HG03520 (cell line): Measurements from ENCODE around the gene YPEL3.
"Not testable (repeated sequence)": the region's sequence is repeated elsewhere in the genome, so short reads cannot be mapped to it uniquely, and the experiment has no call there.

Source experiments
- ATAC-seq: cut with Tn5 transposase; IDR thresholded peaks from one replicate; pipeline ENCODE4 v1.9.1; 2021; ENCODE audit warnings: mild to moderate bottlenecking, moderate library complexity; ENCODE audit not compliant: unreplicated experiment

YPEL3 gene, protein sequence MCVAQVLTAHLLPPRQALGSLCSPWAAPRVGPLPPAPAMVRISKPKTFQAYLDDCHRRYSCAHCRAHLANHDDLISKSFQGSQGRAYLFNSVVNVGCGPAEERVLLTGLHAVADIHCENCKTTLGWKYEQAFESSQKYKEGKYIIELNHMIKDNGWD

DNA sequence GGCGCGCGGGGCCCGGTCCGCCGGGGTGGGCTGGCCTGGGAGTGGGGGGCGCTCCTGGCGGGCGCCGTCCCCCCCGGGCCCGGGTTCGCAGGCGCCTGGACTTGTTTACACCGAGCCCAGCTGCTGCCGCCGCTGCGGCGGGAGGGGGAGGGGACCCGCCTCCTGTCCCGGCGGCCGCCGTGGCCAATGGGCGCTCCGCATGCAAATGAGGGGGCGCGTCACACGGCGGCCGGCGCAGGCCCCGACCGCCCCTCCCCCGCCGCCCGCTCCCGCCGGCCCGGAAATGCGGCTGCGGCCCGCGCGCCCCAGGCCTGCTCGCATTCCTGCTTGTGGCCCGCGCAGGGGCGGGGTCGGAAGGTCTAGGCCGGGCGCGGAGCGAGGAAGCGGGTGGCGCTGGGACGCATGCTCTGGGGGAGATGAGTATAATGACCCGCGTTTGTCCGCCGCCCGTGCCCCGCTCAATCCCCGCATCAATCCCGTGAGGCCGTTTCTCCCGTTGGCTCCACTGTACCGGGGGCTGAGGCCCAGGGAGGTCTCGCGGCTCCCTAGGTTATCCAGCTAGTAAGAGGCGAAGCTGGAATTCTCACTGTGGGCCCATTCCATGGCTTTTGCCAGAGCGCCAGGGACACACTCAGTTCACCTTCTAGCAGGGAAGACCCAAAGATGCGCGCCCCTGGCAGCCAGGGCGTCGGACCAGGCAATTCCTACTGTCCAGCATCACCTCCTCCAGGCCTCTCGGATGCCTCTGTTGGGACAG is at the start of gene YPEL3:
TSS of gene YPEL3 (minus strand) at position 109 of the 757 bp plus-strand sequence. CDS start 731 bp downstream, outside the sequence.
- no peak for ATAC-seq

DNA sequence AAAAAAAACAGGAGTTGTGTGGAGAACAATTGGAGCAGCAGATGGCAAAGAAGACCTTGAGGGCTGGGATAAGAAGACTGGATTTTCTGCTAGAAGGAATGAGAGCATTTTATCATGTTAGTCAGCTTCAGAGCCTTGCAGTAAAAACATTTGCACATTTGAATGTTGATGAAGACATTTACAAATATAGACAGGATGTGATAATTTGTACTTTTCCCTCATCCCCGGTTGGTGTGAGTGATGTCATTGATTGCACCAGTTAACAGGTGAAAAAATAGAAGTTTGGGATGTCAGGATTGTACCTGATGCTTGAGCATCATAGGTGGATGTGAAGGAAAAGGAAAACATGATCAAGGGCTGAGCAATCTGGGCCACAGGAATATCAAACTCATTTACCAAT is 49.6 kb upstream of the YPEL3 start:
- no peak for ATAC-seq

DNA sequence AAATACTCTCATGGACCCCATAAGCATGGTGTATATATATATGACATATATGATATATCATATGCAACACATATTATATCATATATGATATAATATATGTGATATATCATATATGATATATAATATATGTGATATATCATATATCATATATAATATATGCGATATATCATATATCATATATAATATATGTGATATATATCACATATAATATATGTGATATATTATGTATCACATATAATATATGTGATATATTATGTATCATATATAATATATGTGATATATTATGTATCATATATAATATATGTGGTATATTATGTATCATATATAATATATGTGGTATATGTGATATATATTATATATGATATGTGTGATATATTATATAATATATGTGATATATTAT is 48.9 kb upstream of the YPEL3 start:
- ATAC-seq, result no peak

DNA sequence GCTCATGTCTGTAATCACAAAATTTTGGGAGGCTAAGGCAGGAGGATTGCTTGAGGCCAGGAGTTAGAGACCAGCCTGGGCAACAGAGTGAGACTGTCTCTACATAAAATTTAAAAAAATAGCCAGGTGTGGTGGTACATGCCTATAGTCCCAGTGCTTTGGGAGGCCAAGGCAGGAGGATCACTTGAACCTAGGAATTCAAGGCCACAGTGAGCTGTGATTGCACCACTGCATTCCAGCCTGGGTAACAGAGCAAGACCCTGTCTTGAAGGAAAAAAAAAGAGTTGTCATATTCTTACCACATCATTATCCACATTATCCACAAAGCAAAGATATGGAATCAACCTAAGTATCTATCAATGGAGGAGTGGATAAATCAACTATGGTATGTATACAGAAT is 48.0 kb upstream of the YPEL3 start:
- no peak for ATAC-seq

DNA sequence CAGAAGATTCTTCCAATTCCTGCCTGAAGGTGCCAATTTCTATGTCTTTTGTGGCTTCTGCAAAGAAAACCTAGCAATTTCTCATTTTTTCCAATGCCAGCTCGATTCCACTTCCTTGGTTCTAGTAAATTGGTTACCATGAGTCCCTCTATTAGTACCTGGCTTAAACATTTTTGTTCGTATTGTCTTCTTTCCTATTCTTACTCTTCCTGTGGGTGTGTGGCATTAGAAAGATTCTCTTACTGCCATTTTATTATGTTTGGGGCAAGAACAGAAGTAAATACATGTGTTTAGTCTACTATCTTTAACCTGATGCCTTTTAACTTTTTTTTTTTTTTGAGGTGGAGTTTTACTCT is 47.3 kb upstream of the YPEL3 start:
- ATAC-seq, result no peak

DNA sequence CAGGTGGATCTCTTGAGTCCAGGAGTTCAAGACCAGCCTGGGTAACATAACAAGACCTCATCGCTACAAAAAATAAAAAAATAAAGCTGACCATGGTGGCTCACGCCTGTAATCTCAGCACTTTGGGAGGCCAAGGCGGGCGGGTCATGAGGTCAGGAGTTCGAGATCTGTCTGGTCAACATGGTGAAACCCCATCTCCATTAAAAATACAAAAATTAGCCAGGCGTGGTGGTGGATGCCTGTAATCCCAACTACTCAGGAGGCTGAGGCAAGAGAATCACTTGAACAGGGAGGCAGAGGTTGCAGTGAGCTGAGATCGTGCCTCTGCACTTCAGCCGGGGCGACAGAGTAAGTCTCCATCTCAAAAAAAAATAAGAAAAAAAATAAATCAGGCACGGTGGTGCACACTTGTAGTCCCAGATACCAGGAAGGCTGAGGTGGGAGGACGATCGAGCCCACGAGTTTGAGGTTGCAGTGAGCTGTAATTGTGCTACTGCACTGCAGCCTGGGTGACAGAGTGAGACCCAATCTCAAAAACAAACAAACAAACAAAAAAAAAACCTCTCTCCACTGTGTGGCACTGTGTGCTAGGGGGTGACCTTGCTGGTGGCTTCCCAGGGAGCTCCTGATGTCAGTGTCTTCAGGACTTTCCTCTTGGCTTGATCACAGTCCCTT is 46.8 kb upstream of the YPEL3 start:
- no peak for ATAC-seq

DNA sequence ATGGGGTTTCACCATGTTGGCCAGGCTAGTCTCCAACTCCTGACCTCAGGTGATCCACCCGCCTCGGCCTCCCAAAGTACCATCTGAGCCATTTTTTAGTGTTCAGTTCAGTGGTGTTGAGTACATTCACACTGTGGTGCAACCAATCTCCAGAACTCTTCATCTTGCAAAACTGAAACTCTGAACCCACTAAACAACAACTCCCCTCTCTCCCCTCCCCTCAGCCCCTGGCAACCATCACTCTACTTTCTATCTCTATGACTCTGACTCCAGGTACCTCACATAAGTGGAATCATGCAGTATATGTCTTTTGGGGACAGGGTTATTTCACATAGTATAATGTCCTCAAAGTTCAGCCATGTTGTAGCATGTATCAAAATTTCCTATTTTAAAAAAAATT is 45.7 kb upstream of the YPEL3 start:
- no peak for ATAC-seq

DNA sequence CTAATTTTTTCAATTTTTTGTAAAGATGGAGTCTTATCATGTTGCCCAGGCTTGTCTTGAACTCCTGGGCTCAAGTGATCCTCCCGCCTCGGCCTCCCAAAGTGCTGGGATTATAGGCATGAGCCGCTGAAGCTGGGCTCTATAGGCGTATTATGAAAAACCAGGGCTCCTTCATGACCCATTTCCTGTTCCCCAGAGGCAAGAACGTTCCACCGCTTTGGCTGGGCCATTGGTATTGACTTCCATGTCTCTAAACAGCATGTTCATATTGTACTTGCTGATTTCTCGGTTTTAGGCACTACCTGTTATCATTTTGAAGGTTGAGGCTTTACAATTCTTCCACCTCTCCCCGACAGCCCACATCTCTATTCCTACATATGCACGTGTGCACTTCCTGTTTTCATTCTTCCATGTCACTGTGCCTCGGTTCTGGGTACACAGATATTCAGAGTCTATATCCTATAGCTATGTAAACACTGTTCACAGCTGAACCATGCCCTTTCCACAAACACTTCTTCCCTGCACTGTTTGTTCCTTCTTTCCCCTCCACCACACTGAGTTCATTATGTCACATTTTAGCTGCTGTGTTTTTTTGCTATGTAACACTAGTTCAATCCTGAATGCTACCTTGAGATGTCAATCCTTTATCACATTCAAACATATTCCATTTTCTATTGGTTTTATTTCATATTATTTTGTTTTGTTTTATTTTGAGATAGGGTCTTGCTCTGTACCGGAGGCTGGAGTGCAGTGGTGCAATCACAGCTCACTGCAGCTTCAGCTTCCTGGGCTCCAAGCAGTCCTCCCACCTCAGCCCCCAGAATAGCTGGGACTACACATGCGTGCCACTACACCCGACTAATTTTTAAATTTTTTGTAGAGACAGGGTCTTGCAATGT is 43.8 kb upstream of the YPEL3 start:
- ATAC-seq, result no peak

DNA sequence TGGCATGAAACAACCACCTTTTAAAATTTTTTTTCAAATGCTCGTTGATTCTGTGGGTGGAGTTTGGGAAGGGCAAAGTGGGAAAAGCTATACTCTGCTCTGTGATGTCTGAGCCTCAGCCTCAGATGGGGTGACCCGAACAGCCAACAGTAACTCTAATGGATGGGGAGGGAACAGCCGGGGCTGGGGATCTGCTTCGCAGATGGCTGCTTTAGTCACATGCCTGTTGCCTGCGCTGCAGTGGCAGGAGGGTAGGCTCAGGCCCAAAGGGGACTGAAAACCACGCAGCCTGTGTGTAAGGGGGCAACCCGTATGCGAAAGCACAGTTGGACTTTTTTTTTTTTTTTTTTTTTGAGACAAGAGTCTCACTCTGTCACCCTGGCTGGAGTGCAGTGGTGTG is 41.9 kb upstream of the YPEL3 start:
- ATAC-seq, result no peak

DNA sequence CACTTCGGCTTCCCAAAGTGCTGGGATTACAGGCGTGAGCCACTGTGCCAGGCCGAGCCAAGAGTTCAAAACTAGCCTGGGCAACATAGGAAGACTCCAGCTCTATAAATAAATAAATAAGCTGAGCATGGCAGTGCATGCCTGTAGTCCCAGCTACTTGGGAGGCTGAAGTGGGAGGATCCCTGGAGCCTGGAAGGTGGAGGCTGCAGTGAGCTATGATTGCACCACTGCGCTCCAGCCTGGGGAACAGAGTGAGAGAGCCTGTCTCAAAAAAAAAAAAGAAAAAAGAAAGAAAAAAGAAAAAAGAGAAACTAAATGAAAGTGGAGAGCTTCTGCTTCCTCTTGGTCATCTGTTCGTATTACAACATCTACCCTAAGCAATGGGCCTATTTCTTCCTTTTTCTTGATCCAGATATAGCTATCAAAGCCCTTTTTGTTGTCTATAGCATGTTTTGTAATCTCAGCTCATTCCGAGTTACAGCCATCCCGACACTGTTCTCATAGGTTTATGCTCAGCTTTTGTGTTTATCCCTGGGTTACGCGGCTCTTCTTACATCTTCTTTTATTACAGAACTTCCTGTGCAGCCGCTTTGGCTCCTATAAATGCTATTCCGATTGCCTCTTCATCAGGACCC is 41.1 kb upstream of the YPEL3 start:
- no peak for ATAC-seq

DNA sequence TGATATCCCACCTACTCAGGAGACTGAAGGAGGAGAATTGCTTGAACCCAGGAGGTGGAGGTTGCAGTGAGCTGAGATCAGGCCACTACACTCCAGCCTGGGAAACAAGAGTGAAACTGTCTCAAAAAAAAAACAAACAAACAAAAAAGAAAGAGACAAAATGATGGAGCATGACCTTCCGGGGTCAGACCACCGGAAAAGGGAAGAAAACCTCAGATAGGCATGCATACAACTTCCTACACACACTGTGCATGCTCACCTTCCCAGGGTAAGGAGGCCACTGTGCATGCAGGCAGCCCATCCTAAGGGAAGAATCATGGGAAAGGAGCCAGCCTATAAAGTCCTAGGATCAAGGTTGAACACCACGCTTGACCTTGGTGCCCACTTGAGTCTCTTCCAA is 36.6 kb upstream of the YPEL3 start:
- ATAC-seq, result no peak

DNA sequence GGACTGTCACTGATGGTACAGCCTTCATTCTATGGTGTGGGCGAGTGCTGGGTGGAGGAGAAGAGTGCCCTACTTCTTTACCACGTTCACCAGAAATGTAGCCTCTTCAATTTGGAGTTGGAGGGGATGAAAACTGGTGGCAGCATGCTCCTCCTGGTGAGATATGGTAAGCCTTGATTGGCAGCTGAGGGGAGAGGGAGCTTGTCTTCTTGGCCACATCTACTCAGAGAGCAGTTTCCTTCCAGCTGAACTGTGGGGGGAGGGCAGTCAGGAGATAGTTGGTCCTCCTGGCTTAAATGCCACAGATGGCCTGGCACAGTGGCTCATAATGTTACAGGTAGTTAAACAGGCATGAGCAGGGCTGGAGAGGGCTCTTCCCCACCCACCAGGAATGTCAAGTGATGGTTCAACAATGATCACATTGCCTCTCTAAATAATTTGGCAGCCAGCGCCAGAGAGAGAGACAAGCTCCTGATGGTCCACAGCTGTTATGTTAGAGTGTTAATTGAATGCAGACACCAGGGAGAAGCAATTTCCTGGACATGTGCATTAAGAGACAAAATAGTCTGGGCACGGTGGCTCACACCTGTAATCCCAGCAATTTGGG is 36.0 kb upstream of the YPEL3 start:
- ATAC-seq, result no peak

DNA sequence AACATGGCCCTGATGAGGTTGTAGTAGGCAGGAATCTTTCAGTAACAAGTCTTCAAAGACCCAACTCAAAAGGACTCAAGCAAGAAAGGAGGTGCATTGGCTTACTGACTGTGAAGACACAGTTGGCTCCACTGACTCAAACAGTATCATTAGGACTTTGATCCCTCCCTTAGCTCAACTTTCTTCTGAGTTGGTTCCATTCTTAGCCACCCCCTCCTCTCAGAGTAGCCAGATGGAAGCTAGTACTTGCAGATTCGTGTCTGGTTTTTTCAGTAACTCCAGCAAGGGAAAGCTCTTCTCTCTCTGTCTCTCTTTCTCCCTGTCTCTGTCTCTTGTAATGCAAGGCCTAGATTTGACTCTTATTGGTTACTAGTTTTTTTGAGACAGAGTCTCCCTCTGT is 32.0 kb upstream of the YPEL3 start:
- no peak for ATAC-seq

DNA sequence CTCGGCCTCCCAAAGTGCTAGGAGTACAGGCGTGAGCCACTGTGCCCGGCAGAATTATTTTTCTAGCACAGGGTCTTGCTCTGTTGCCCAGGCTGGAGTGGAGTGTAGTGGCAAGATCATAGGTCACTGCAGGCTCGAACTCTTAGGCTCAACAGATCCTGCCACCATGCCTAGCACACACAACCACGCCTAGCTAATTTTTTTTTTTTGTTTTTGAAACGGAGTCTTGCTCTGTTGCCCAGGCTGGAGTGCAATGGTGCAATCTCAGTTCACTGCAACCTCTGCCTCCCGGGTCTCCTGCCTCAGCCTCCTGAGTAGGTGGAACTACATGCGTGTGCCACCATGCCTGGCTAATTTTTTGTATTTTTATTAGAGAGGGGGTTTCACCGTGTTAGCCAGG is 29.7 kb upstream of the YPEL3 start:
- not testable (repeated sequence) for ATAC-seq

DNA sequence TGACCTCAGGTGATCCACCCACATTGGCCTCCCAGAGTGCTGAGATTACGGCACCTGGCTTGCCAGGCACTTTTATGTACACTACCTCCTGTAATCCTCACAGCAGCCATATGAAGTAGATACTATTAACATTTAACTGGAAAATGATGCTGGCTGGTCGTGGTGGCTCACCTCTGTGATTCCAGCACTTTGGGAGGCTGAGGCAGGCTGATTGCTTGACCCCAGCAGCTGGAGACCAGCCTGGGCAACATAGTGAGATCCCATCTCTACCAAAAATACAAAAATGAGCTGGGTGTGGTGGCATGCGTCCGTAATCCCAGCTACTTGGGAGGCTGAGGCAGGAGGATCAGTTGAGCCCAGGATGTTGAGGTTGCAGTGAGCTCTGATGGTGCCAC is 29.0 kb upstream of the YPEL3 start:
- no peak for ATAC-seq

DNA sequence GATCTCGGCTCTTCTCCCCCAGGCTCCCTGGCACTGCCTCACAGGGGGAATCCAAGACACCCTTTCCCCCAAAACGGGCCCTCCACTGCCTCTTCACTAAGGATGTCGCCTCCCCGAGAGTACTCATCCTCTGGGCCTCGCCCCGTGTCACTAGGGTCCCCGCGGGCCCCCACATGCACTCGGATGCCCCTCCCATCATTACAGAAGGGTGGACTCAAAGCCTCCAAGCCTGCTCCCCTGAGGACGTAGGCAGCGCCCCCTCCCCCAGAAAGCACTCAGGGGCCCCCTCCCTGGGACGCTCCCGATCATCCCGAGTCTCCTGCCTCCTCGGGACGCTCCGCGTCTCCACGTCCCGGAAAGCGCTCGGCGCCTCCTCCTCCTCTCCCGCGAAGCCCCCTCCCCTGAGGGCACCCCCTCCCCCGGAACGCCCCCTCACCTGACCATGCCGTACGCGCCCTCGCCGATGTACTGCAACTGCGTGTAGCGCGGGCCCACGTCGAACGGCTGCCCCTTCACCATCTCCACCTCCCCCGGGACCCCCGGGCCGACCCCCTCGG is 26.7 kb upstream of the YPEL3 start:
- ATAC-seq, result no peak

DNA sequence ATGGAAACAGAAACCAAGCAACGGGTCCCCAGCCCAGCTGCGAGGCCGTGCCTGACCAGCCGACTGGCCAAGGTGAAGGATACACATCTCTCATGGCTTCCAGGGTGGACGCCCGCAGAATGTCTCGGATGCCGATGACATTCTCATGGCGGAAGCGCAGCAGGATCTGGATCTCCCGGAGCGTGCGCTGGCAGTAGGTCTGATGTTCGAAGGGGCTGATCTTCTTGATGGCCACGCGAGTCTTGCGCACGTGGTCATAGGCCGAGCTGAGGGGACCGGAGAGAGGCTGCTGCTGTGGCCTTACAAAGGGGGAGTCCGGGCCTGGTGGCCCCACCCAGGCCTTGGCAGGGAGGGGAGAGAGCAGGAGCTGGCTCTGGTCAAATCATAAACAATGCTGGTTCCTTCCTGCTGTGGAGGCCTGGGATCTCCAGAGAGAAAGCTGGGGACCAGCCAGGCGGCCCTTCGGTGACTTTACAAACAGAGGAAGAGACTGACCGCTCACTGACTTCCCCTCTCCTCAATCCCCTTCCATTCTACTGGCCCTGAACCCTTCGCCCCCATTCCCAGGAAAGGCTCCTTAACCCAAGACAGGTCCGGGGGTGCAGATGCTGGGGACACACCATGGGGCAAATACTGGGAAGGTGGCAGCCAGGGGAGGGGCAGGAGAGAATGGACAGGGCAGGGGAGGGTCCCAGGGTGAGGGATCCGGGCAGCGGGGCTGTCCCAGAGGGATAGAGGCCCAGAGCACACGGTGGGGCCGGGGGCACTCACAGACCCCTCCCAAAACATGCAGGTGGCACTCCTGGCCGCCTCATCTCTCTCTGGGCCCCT is 25.9 kb upstream of the YPEL3 start:
- no peak for ATAC-seq

DNA sequence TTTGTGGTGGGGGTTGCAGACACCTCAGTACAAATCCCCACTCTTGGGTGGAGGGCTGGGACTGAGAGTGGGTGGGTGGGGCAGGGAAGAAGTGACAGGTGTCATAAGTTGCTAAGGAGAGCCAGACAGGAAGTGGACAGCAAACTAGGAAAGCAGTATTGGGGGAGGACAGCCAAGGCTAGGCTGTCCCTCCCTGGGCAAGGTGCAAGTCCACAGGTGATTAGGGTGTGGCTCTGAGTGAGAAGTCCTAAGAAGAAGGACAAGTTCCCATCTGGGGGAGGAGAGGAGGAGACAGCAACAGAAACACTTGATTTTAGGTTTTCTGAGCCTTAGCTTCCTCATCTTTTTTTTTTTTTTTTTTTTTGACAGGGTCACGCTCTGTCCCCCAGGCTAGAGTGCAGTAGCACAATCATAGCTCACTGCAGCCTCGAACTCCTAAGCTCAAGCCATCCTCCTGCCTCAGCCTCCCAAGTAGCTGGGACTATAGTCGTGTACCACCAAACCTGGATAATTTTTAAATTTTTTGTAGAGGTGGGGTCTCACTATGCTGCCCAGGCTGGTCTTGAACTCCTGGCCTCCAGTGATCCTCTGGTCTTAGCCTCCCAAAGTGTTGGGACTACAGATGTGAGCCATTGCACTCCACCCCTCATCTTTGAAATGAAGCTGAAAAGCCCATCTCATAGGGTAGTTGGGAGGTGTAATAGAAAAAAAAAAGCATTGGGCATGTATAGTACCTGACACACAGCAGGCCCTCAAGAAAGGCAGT is 24.5 kb upstream of the YPEL3 start:
- no peak for ATAC-seq

DNA sequence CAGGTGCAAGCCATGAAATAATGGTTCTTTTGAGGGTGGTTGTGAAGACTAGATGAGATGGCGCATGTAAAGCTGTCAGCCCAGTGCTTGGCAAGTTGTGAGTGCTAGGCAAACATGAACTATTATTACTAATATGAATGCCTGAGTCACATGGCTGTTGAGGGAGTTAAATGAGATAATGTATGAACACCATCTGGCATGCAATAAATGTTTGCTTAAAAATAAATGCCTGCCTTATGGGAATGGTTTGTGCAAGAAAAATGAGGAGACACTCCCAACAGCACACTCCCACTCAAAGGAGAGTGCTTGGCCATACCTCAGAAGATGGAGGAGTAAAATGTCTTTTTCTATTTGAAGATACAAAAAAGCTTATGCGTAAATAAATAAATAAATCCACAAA is 23.4 kb upstream of the YPEL3 start:
- no peak for ATAC-seq
